Measurements from ENCODE around the gene EYA4.

The EYA4 gene

GRCh38 chr6:133241086-133241900 is at the start of gene EYA4:
EYA4 (plus strand) TSS chr6:133241357; CDS start chr6:133274781, 33,424 bp downstream.
- DNase-seq (ENCODE audit: low read depth) = no peak

DNA sequence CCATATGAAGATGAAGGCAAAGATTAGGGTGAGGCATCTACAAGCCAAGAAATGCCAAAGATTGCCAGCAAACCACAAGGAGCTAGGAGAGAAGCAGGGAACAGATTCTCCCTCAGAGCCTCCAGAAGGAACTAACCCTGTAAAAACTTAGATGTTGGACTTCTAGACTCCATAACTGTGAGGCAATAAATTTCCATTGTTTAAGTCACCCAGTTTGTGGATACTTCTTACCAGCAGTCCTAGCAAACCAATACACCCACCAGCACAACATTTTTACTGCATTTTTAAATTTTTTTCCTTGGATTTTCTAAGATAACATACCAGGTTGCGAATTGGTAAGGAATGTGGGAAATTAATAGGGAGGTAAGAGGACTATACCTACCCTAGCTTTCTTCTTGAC is 47.8 kb upstream of the EYA4 start:
- DNase-seq (ENCODE audit: low read depth) = no peak

DNA sequence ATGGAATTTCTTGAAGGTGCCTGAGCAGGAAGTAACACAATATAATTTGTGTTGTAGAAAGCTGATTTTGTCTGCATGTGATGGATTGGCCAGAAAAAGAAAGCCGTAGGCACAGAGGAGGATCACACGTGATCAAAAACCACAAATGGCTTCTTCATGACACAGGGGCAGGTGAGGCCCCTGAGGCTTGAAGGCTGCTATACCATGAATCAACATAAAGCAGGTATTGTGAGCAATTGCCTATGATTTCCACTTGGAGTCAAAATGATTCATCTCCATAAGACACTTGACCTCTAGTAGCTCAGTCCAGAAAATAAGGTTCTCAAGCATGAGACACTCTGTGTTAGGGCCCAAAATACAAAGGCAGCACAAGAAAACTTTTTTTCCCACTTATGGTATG is 42.4 kb upstream of the EYA4 start:
- DNase-seq (ENCODE audit: low read depth) = no peak

GRCh38 chr6:133201231-133201630 is 39.9 kb upstream of the EYA4 start:
- DNase-seq (ENCODE audit: low read depth) = no peak

DNA sequence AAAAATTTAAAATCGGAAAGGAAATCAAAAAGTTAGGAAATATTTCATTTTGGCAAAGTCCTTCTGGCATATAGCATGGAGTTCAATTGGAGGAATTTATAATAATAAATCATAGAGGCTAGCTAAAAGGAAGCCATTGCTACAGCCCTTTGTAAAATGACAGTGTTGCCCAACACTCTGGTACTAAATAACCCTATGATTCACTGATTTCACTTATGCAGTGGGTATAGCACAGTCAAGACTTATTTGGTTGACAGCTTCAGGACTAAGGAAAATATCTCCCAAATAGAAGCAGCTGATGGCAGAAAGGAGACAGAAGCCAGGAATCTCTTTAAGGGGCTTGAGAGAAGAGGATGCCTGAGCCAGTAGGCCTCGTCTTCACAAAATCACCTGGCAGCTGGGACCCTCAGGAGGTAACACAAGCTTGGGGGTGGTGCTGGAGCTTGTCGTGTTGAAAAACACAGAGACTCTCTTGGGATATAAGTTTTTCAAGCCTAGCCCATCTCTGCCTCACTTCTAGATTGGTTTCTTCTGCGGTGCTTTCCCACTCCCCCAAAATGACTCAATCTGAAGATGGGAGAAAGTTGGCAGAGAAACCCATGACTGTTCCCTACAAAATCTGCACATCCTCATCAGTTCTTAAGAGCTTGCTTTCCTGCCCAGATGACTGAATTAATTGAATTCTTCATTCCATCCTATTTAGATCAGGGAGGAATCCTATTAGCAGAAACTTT is 38.4 kb upstream of the EYA4 start:
- DNase-seq (ENCODE audit: low read depth) = no peak

- no peak for DNase-seq (ENCODE audit: low read depth)
These were observed 37.8 kb upstream of the EYA4 start for GRCh38 chr6:133203344-133203697.

GRCh38 chr6:133205304-133205703 is 35.9 kb upstream of the EYA4 start:
- DNase-seq (ENCODE audit: low read depth) = no peak

- DNase-seq (ENCODE audit: low read depth) = no peak
These were observed 34.2 kb upstream of the EYA4 start for GRCh38 chr6:133206942-133207341.

DNA sequence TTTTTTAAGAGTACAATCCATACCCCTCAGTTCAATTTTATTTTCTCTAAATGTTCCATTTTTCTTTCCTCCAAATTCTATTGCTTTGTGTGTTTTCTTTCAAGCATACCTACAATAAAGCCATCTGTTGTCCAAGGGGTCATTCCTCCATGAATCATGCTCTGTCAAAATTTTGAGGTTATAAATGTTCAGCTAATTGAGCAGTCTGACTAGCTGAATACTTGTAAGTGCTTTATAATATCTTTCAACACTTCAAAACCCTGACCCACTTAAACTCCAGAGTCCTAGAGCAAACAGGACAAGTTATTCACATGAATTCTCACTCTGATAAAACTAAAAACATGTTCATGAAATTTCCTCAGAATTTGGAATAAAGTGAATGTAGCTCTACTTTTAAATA is 33.4 kb upstream of the EYA4 start:
- DNase-seq (ENCODE audit: low read depth) = no peak

- no peak for DNase-seq (ENCODE audit: low read depth)
These were observed 32.9 kb upstream of the EYA4 start for GRCh38 chr6:133208183-133208755.

DNA sequence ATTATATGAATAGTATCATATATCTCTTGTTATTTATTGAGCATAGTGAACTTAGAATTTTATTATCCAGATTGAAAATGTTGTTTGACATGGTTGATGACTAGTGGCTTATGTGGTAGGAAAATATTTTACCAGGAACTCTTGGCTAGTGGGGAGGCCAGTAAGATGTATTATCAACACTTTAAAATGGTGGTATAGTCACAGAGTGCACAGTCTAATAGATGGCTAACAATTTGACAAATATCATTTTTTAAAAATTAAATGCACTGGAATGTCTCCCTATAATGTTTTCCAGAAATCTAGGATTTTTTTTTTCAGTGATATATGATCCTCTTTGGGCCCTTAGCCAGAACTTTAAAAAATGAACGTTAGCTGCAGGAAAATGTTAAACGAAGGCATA is 26.9 kb upstream of the EYA4 start:
- no peak for DNase-seq (ENCODE audit: low read depth)

- no peak for DNase-seq (ENCODE audit: low read depth)
These were observed 22.3 kb upstream of the EYA4 start for GRCh38 chr6:133218852-133219251.

DNA sequence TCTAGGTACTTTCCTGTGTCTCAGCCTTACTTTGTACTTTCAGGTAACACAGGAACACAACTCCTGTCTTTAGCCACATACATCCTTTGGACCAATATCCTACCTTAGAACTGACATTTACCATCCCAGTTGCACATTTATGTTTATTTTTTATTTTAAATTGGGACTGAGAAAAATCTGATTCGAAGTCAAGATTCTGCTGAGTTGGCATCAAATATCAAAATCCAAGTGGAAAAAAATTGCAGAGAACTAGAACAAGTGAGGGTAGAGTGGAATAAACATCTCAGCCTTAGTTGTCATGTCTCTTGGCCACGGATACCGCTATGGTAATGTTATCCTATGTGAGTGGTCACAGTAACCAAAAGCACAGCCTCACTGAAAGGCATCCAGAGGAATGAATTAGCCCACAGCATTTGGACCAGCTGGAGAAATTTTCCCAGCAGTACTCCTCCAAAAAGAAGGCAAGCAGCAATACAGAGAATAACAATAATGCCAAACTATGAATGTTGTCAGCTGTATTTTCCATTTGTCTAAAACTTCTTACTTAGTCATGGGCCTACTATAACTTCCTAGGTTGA is 17.6 kb upstream of the EYA4 start:
- no peak for DNase-seq (ENCODE audit: low read depth)

DNA sequence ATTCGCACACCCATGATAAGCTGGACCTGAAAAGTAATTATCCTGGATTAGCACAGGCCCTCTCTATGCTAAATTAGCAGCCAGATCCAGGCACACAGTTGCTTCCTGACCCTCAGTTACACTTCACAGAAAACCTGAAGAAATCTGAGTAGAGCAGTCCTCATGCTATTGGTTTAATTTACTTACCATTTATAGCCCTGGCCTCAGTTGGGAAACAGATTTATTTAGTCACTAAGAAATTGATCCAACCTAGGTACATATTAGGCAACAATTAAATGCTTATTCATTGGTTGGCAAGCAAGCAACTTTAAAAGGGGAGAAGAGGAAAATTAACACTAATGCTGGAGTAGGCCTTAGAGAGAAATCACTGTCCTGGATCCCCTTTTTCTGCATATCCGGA is 15.6 kb upstream of the EYA4 start:
- no peak for DNase-seq (ENCODE audit: low read depth)

DNA sequence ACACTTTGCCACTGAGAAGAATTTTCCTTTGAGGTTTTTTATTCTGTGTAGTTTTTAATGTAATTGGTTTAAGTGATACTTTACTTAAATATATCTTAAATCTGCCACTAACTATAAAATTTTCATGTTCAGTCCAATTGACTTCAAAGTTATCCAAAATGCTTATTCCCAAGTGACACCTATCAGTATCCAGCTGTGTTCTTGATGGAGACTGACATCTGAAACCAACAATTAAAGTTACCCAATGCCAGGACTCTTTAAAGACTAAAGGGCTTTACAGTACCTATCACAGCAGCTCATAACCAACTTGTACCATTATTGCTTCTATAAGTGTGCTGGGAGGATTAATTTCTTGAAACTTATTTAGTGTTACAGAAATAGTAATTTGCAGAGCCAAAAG is 13.8 kb upstream of the EYA4 start:
- no peak for DNase-seq (ENCODE audit: low read depth)

GRCh38 chr6:133230052-133230451 is 11.1 kb upstream of the EYA4 start:
- no peak for DNase-seq (ENCODE audit: low read depth)

GRCh38 chr6:133235221-133235620 is 5.9 kb upstream of the EYA4 start:
- DNase-seq (ENCODE audit: low read depth) = no peak

- DNase-seq (ENCODE audit: low read depth) = no peak
These were observed 4.2 kb upstream of the EYA4 start for GRCh38 chr6:133236932-133237331.

DNA sequence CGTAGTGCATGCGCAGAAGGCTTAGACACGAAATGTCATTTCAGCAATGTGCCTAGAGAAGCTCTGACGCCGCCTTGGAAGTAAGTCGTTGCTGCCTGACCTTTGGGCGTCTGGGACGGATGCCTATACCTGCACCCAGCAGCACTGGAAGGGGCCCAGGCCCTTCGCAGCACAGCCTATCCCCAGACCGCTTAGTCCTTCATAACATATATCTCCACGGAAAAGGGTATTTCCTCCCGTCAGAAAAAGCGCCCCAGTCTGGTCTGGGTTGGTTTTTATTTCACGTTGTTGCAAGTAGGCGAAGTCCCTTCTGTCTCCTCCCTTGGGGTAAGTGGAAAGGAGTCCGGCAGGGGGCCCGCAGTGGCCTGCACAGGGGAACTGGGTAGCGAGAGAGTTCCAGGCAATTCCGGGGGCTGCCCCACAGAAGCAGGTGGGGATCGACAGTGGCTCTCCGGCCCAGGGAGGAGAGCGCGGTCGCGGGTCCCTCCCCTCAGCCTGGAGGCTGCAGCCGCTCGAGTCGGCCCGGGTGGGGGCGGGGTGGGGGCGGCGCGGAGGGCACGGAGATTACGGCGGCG is 559 bp upstream of the EYA4 start:
- no peak for DNase-seq (ENCODE audit: low read depth)

DNA sequence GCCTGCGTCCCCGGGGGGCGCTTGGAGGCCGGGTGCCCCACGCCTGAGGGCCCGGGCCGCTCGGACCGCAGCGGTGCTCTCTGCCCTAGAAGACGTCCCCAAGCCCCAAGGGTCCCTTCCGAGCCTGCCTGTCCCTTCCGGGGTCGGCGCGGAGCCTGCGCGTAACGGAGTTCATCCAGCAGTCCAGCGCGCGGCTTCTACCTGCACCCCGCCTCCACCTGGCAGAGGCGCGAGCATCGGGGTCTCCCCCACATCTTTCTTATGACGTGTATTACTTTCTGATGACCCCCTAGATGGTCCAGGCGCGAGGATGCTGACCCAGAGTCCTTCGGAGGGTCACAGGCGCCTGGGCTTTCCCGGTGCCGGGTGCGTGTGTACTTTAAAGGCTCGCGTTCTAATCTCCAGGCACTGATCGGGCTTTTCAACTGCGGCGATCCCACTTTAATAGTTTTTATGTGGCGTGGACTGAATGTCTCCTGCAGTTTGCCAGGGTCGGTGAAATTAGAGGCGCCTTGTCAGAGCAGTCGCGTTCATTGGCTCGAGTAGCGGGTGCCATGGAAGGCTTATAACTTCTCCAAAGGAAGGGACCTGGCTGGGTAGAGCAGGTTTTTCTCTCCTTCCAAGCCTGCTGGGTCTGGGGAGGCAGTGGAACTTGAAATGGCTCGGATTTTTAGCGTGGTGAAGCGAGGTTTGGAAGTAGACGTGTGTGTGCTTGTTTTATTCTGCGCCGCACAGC is 912 bp downstream of the EYA4 start:
- DNase-seq (ENCODE audit: low read depth) = no peak

DNA sequence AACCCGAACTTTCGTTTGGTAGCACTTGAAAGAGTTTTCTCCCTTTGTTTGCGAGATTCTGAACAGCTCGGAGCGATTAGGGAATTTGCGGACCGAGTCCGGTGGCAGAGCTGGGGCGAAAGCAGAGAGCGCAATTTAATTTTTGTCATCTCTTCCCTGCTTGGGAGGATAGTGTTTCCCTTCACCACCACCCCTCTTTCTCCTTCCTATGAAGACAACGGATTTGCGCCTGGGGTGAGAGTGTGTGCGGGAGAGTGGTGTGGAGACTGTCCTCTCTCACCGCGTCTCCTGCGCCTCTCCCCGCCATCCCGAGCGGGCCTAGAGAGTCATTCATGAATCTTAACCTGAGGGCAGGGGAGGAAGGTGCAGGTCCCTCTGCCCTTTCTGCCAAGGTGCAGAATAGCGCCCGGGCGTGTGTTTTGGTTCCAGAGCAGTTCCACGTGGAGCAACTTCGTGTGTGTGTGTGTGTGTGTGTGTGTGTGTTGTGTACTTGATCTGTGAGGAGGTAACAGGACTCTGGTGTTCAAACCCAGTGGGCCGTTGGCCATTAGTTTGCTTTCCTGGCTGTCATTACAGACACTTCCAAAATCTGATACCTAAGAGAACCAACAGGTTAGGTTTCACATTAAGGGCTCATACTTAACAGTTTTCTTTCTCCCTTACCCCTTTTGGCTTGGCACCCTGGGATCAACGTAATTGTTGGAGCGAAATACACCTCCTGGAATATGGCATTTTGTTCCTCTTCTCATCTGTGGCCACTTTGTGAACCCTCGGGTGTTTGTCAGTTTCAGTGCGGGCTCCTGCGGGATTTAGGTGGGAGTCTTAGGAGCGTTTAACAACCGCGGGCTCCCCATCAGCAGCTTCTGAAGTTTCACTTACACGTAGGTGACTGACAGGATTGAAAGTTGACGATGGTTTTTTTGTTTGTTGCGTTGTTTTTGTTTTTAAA is 1.8 kb downstream of the EYA4 start:
- DNase-seq (ENCODE audit: low read depth) = no peak
